MM.1S (cell line): Measurements from ENCODE around the gene ELOVL2.

Source experiments
- EZH2 ChIP-seq: fragments of 300-600 bp; sonication (generic); optimal IDR thresholded peaks from 2 replicates; pipeline ENCODE3; 2017; ENCODE audit warnings: low read depth, mild to moderate bottlenecking, antibody characterized with exemption, low read length, mixed read lengths
- TF ChIP-seq, protein P1 (sequence below): fragments of 300-600 bp; sonication (generic); IDR thresholded peaks from 2 replicates; pipeline ENCODE4 v1.5.1; 2016; ENCODE audit warnings: antibody characterized with exemption, low read length, mixed read lengths

DNA sequence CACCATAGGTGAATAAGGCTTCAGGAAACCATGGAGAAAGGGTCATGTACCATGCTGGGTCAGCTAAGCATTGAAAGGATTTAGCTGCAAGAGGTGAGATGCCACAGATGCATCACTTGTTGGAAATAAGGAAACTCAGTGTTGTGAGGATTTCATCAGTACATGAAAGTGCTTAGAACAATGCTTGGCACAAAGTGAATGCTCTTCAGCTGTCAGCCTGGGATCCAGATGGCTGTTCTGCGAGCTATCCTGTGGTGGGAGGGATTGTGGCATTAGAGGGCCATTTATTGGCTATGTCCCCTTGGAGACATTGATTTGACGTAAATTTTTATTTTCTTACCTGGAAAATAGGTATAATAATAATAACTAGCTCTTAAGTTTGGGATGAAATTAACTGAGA, 53.0 kb downstream of the ELOVL2 start:
- TF ChIP-seq, protein P1, sequence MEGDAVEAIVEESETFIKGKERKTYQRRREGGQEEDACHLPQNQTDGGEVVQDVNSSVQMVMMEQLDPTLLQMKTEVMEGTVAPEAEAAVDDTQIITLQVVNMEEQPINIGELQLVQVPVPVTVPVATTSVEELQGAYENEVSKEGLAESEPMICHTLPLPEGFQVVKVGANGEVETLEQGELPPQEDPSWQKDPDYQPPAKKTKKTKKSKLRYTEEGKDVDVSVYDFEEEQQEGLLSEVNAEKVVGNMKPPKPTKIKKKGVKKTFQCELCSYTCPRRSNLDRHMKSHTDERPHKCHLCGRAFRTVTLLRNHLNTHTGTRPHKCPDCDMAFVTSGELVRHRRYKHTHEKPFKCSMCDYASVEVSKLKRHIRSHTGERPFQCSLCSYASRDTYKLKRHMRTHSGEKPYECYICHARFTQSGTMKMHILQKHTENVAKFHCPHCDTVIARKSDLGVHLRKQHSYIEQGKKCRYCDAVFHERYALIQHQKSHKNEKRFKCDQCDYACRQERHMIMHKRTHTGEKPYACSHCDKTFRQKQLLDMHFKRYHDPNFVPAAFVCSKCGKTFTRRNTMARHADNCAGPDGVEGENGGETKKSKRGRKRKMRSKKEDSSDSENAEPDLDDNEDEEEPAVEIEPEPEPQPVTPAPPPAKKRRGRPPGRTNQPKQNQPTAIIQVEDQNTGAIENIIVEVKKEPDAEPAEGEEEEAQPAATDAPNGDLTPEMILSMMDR: no peak
- no peak for TF ChIP-seq EZH2
